PC-9 (cell line): ENCODE data around the gene OR8J3.

Experiments
- EZH2 ChIP-seq: fragments of 200-600 bp; sonication (generic); IDR thresholded peaks from 2 replicates; pipeline ENCODE4 v1.8.0; 2017; ENCODE audit warnings: antibody characterized with exemption, low read depth
- TF ChIP-seq, protein P1 (sequence below): fragments of 200-600 bp; sonication (generic); conservative IDR thresholded peaks from 2 replicates; pipeline ENCODE4 v1.6.1; 2017; ENCODE audit warnings: mixed run types, antibody characterized with exemption, mild to moderate bottlenecking, moderate library complexity

GRCh38 chr11:56160217-56160616, 20.2 kb upstream of the OR8J3 start, which contains the start of gene OR8K5:
- TF ChIP-seq, protein P1, sequence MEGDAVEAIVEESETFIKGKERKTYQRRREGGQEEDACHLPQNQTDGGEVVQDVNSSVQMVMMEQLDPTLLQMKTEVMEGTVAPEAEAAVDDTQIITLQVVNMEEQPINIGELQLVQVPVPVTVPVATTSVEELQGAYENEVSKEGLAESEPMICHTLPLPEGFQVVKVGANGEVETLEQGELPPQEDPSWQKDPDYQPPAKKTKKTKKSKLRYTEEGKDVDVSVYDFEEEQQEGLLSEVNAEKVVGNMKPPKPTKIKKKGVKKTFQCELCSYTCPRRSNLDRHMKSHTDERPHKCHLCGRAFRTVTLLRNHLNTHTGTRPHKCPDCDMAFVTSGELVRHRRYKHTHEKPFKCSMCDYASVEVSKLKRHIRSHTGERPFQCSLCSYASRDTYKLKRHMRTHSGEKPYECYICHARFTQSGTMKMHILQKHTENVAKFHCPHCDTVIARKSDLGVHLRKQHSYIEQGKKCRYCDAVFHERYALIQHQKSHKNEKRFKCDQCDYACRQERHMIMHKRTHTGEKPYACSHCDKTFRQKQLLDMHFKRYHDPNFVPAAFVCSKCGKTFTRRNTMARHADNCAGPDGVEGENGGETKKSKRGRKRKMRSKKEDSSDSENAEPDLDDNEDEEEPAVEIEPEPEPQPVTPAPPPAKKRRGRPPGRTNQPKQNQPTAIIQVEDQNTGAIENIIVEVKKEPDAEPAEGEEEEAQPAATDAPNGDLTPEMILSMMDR = no peak
- TF ChIP-seq EZH2 = no peak
